GDM1 (cell line): Measurements from ENCODE around the gene ANTXR1.
A peak's percentile ranks its signal among the peaks of the same experiment; 100 is the strongest.
"Not testable (repeated sequence)": the region's sequence is repeated elsewhere in the genome, so short reads cannot be mapped to it uniquely, and the experiment has no call there.

Experiments used
- DNase-seq: peaks from one replicate; lab custom pipeline; 2025; lab: John Stamatoyannopoulos, UW

The ANTXR1 gene

DNA sequence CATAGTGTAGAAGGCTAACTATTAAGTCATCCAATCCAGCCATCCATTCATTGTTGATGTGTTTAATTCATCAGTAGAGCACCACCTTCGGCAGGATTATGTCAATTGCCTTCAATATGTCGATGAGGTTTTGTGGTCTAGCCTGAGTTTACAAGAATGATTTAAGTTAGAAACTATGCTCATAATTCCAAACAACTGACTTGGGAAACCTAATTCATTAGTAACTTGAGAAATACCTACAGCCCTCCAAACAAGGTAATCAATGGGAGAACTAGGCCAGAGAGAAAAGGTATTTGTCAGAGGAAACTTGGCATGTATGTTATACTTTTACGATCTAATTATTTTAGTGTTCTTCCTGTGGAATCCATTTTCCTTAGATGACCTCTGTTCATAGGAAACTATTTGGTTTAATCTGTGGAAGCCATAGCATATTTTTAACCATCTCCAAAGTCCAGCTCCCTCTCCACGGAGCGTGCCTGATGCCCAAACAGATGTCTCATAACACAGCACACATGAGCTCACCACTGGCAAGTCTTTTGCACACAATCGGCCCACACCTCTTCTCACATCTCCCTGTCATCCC lies 225.6 kb downstream of the ANTXR1 start:
- DNase-seq: no peak

DNA sequence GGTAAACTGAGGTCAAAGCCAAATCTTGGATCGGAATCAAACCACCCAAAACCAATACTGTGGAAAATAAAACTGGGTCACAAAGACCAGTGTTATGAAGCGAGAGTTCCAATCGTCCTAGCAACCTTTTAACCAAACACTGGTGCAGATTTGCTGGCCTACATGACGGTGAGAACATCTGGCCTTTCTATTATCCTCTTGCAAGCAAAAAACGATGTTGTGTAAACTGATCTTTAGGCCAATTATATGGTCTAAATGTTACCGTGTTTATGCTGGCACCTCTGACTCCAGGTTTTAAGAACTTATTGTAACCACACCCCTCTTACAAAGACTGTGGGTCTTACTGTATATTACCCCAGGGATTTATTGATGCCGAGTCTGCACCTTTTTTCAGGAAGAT lies 228.1 kb downstream of the ANTXR1 start:
- no peak for DNase-seq

DNA sequence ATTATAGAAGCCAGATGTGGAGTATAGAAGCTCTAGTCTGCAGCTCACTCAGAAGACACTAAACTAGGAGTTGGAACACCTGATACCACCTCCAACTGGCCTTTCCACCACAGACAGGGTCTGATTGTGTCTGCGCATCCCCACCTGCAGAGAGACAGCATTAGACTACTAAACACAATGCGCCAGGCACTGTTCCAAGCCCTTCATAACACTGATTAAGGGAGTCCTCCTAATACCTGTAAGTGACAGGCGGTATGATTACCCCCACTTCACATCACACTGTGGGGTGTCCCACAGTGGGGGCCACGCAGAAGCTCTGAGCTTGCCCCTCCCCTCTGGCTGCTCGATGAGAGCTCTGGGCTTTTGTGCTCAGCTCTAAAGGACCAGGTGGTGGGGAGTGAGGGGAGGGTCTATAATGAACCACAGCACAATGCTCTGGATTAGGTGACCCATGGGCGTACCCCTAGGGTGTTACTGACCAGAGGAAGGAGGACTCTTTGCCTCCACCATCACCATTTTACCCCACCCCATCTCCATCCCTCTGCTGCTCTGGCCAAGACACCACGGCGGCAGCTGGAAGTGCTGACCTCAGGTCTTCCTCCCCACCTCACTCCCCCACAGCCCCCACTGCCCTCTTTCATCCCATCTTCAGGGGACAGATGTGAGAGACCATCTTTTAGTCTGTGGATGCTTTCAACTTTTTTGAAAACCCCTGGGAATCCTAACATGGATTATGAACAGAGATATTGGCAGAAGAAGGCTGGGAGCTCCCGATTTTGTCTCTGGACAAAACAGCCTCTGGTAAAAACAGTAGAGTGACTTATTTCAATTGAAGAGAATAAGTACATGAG lies 228.9 kb downstream of the ANTXR1 start:
- no peak for DNase-seq

DNA sequence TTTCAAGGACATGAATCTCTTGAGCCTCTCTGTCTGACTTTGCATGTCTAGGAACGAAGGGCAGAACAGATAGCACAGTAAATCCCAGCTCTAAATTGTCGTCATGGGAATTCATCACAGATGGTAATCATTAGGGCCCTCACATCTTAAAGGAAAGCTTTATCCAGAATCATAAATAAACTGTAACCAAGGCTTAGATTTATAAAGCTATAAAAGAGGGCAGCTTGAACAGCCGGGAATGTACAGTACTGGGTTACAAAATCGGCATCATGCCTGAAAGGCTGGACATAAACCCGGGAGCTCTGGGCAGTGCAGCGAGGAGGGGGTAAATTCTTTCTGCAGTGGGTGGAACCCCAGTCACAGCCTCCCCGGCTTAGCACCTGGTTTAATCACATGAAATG lies 229.7 kb downstream of the ANTXR1 start:
- DNase-seq: no peak

DNA sequence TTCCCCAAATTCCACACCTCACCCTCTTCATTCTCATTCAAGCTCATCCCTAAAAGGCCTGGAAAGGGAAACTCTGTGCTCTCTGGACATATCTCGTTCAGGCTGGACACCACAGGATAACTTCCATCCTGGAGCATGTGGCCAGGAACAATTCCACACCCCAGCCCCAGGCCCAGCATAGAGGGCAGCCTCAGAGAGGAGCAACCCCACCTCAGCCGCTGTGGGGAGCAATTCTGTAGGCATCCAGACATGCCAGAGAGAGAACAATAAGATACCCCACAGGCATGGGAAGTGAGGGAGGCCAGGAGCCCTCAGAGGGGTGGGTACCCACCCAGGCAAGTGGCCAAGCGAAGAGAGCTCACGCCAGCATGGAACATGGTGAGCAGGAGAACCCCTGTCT lies 230.7 kb downstream of the ANTXR1 start:
- DNase-seq: no peak

DNA sequence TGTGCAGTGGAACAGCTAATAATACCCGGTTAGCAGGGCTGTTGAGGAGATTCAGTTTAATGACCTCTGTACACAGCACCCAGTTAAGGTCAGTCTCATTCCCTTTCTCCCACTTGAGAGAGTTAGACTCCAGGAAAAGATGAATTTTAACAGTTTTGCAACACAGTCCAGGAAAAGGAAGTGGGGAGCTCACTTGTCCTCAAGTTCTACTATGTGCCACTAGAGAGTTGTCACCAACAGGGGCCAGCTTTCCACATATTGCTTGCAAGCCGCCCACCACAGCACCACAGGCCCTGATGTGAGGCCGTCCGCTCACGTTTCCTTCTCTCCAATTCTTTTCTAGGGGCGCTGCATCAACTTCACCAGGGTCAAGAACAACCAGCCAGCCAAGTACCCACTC lies 231.9 kb downstream of the ANTXR1 start:
- DNase-seq: no peak

DNA sequence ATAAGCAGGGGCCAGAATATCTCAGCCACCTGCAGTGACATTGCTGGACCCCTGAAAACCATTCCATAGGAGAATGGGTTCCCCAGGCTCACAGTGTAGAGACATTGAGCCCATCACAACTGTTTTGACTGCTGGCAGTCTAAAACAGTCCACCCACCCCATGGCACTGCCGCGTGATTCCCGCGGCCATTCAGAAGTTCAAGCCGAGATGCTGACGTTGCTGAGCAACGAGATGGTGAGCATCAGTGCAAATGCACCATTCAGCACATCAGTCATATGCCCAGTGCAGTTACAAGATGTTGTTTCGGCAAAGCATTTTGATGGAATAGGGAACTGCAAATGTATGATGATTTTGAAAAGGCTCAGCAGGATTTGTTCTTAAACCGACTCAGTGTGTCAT lies 234.6 kb downstream of the ANTXR1 start:
- no peak for DNase-seq

DNA sequence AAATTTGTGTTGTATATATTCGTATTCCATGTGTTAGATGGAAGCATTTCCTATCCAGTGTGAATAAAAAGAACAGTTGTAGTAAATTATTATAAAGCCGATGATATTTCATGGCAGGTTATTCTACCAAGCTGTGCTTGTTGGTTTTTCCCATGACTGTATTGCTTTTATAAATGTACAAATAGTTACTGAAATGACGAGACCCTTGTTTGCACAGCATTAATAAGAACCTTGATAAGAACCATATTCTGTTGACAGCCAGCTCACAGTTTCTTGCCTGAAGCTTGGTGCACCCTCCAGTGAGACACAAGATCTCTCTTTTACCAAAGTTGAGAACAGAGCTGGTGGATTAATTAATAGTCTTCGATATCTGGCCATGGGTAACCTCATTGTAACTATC lies 235.3 kb downstream of the ANTXR1 start:
- no peak for DNase-seq

DNA sequence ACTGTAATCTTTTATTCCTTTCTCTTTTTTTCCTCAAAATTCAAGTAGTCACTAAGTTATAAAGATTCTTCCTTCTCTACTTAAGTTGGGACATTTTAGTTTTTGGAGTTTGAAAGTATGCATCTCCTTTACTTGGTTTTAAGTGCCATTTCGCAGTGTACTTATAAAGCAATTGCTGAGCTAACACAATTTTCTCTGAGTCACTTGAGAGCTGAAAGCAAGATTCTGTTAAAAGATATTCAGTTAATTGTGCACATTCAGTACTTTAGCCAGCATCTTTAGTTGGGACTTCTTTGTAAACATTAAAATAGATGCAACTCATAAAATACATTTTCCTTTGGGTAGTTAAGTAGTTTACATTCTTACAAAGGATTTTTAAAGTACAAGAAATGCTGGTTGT lies 238.0 kb downstream of the ANTXR1 start:
- DNase-seq: no peak

DNA sequence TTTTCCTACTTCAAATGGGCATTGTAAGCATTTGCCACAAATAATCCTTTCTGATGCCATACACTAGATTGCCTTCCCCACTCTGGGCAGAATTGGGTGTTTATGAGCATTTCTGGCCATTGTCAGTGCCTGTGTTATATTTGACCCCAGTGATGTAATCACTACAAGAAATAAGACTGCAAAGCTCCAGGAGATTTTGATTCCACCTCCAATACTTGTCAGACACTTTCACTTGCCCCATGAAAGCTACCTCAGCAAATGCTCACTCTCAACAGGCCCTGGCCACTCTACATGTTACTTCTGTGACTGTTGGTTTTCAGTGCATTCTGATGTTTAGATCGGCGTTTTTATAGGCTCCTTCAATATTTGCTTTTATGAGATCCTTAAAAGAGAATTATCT lies 239.0 kb downstream of the ANTXR1 start:
- DNase-seq: no peak

DNA sequence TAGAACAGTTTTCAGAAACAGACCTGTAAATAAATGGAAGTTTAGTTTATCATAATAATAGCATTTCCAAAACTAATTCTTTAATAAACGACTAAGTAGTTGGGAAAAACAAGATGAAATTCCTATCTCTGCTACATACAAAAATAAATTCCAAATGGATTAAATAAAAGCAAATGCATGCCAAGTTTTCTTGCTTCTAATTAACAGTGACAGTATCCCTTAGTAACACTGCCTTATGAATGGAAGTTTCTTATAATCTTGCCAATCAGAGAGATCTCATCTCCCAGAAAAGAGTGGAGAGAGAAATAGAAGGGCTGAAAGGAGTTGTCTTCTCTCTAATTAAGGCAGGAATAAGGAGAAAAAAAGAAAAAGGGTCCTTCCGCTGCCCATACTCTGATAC lies 240.1 kb downstream of the ANTXR1 start:
- DNase-seq: no peak

DNA sequence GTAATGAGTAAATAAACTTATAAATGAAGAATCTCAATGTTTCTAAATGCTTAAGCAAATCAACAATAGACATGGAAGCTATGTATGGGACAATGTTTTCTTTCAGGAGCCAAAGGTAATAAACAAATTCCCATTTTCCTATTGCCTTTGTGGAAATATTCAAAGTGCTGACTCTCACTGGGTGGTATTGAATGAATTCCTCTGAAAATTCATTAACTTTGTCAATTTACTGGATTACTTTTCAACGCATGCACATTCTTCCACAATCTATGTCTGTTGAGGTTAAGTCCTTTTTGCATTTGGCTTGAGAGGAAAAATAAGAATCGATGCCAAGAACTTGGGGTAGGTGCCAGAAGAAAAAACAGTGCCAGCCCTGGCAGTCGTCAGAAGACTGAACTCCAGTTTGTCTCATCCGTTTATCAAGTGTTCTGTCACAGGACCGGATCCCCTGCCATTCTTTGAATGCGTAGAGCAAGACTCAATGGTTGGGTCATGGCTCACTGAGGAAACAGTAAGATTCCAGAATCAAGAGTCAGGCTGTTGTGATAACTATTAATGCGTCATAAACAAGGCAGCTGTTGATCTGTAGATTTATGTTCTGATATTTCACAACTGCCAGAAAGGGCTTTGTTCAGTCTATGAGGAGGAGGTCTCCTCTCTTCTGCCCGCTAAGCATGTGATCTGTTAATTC lies 240.8 kb downstream of the ANTXR1 start:
- no peak for DNase-seq

DNA sequence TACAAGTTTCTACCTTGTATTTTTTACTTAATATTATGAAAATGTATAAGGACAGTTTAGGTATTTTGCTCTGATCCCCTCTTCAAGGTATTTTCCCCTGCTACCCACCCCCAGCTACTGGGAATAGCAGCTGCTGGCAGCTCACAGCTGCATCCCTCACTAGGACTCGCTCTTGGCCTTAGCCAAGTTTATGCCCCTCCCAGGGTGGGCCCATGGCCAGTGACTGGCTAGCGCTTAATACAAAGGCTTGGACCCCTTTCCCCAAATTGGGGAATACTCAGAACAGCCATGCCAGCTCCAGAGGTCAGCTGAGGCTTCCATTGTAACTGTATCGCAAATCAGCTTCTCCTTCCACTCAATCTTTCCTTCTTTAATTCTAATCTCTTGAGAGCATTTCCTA lies 242.8 kb downstream of the ANTXR1 start:
- no peak for DNase-seq

DNA sequence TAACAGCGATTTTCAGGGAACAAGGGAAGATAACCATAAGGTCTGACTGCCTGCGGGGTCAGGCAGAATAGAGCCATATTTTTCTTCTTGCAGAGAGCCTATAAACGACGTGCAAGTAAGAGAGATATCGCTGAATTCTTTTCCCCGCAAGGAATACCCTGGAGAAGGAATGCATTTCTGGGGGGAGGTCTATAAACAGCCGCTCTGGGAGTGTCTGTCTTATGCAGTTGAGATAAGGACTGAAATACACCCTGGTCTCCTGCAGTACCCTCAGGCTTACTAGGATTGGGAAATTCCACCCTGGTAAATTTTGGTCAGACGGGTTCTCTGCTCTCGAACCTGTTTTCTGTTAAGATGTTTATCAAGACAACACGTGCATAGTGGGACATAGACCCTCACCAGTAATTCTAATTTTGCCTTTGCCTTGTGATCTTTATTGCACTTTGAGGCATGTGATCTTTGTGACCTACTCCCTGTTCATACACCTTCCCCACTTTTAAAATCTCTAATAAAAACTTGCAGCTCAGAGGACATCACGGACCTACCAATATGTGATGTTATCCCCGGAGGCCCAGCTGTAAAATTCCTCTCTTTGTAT lies 247.1 kb downstream of the ANTXR1 start:
- DNase-seq: not testable (repeated sequence)

DNA sequence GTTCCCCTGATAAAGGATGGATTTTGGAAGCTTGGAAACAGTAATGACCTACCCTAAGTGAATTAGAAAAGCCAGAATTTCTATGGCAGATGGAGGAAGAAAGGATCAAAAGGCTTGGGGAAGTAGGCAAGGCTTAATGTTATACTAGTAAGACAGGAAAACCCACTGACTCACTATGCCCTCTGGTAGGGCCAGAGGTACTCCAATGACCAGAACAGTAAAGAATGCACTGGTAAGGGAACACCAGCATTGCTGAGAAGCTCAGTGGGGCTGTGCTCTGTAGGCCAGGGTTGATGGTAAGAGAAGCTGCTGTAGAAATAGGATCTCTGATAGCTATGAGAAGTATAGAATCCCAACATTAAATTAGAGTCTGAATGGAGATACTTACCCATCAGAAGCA lies 247.7 kb downstream of the ANTXR1 start:
- no peak for DNase-seq

DNA sequence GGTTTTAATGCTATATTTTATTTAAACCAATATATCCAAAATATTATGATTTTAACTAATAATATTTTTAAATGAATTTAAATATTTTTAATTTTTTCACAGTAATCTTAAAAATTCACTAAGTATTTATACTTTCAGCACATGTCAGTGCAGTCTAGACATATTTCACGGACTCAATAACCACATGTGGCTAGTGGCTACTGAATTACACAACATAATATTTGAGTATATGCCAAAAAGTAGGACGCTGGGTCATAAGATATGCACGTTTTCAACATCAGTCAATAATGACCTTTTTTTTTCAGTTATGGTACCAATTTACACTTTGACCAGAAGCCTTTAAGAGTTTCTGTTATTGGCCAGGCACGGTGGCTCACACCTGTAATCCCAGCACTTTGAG lies 256.4 kb downstream of the ANTXR1 start:
- no peak for DNase-seq

DNA sequence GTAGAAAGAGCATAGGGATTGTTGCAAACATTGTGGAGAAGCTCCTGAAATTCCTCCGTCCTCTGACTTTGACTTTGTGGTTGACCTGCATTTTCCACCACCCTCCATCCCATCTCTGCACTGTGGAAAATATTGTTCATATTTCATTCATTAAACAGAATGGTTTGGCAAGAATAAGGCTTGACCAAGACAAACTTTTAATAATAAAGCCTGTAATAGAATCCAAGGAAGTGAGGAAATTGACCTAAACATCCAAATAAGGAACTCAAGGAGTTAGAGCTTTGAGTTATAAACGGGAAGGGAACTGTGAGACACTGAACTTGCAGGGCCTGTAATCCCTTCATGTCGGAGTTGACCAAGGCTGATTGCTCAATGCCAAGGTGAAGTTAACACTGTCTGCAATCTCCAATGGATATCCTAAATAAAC lies 258.9 kb downstream of the ANTXR1 start:
- DNase-seq: no peak

DNA sequence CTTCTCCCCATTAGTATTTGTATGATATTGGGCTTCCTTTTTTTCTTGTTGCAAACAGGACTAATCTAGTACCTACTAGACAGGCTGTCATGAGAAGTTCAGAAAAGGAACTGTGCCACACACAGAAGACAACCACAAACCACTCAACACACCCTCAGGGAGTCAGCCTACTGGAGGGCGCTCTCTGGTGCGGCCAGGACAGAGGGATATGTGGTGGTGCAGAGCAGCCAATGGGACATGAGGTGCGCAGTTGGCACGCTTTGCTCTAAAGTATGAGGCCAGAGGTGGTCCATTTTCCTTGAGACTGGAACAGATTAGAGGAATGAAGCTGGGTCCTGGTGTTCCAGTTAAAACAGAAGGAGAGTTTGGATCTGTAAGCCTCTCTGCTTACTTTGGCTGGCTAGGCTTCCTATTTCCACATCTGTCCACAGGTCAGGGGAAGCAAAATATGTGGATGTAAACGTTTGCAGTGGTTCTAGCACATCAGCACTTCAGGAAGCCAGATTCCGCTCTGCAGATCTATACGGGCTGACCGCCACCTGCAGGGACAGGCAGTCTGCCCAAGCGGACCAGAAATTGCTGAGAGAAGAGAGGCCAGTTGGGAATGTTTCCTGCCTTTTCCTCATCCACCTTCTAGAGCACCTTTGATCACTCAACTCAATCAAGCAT lies 260.0 kb downstream of the ANTXR1 start:
- peak; percentile 70 for DNase-seq

DNA sequence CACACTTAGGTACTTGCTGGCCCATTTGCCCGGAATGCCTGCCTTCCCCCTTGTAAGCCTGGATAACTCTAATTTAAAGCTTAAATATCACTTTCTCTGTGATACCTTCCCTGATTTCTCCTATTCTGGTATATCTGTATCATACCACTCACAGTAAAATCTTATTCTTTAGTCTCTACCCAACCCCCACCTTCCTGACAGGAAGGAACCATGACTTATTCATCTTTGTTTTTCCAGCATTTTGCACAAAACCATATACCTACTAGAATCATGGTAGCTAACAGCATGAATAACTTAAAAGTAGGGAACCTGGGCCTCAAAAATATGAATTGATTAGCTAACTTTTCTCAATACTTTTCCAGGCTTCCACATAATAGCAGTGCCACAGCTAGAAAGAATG lies 262.5 kb downstream of the ANTXR1 start:
- no peak for DNase-seq

DNA sequence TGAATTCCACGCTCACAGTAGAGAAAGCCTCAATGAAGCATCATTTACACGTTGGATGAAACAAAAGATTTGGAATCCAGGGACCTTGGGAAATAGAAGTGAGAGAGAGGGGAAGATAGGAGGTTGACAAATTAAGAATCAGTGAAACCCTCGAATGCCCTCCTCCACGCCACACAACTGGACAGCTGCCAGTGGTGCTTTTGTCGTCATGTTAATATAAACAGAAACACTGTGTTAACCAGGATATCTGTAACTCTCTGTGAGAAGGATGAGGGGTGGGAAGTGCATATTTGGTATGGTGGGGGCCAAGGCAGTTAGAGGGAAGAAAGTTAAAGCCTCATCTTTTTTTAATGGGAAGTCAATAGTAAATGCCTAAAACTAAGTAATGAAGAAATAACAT lies 265.4 kb downstream of the ANTXR1 start:
- no peak for DNase-seq

DNA sequence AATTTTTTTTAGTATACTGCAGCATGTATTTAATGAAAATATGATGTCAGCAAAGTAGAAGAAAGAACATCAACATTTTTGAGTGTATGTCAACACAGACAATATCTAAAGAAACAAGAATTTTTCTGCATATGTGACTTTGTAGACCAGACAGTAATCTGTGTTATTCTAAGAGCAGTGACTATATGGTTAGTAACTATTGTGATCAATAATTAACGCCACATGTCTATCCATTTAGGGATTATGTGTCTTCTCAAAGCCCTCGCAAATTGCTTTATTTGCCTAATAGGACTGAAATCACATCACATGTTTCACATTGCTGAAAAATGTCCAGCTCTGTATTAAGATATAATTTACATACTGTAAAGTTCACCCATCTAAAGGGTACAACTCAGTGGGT lies 266.2 kb downstream of the ANTXR1 start:
- no peak for DNase-seq

DNA sequence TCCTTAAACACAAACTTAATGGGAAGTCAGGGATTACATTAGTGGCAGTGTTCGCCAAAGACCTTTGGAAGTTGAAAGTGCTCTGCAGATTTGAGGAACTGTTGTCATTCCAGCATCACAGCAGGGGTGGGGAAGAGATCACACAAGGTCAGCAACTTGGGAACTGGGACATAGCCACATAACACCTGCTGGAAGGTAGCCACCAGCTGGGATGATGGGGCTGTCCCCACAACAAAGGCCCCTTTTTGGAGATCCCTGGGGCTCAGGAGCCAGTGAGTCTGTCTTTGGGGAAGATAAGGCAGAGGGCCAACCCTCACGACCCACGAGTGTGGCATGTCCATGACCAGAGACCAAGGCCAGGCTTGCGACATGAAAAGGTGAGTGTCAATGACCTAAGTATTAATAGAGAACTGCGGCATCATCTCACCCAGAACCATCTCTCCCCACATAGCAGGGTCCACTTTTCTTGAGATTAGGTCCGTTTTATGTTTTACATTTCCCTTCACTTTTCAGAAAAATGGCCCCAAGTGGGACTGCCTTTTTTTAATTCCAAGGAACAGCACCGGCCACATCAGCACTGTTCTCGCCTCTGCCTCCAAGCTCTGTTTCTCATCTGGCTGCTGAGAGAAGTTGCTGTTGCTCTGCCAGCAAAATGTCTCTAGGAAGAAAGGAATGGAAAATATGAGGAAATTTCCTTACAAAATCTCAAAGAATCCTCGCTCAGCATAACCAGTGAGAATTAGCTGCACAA lies 267.1 kb downstream of the ANTXR1 start:
- no peak for DNase-seq
